Measurements from ENCODE around the gene CACHD1. TPM values are rescaled to one million over a fixed set of nuclear protein-coding genes. Genes with fewer than 3 reads are reported as not detected.

The CACHD1 gene
- total RNA-seq, 1 donor from 2014 or later, result 14.4 TPM

- DNase-seq (ENCODE audit: low spot score), result no peak
These were observed 50.0 kb downstream of the CACHD1 start for GRCh38 chr1:64519901-64520300.

GRCh38 chr1:64522740-64523139, 52.8 kb downstream of the CACHD1 start:
- DNase-seq (ENCODE audit: low spot score), result no peak

GRCh38 chr1:64523413-64524337, 53.7 kb downstream of the CACHD1 start:
- no peak for DNase-seq (ENCODE audit: low spot score)

- no peak for DNase-seq (ENCODE audit: low spot score)
These were observed 54.7 kb downstream of the CACHD1 start for GRCh38 chr1:64524614-64525013.

- no peak for DNase-seq (ENCODE audit: low spot score)
These were observed 55.3 kb downstream of the CACHD1 start for GRCh38 chr1:64525116-64525686.

- DNase-seq (ENCODE audit: low spot score), result no peak
These were observed 56.4 kb downstream of the CACHD1 start for GRCh38 chr1:64526312-64526711.

- DNase-seq (ENCODE audit: low spot score), result no peak
These were observed 57.2 kb downstream of the CACHD1 start for GRCh38 chr1:64527165-64527564.

GRCh38 chr1:64527786-64528185, 57.9 kb downstream of the CACHD1 start:
- no peak for DNase-seq (ENCODE audit: low spot score)

- DNase-seq (ENCODE audit: low spot score), result no peak
These were observed 61.2 kb downstream of the CACHD1 start for GRCh38 chr1:64530969-64531692.

- no peak for DNase-seq (ENCODE audit: low spot score)
These were observed 62.7 kb downstream of the CACHD1 start for GRCh38 chr1:64532646-64533045.

GRCh38 chr1:64535938-64536835, 66.3 kb downstream of the CACHD1 start:
- no peak for DNase-seq (ENCODE audit: low spot score)

- no peak for DNase-seq (ENCODE audit: low spot score)
These were observed 67.0 kb downstream of the CACHD1 start for GRCh38 chr1:64536836-64537490.

GRCh38 chr1:64537942-64538341, 68.0 kb downstream of the CACHD1 start:
- DNase-seq (ENCODE audit: low spot score), result no peak

GRCh38 chr1:64538389-64538788, 68.5 kb downstream of the CACHD1 start:
- no peak for DNase-seq (ENCODE audit: low spot score)

- DNase-seq (ENCODE audit: low spot score), result no peak
These were observed 69.4 kb downstream of the CACHD1 start for GRCh38 chr1:64539289-64539688.

- no peak for DNase-seq (ENCODE audit: low spot score)
These were observed 69.9 kb downstream of the CACHD1 start for GRCh38 chr1:64539781-64540218.

GRCh38 chr1:64540265-64540791, 70.4 kb downstream of the CACHD1 start:
- DNase-seq (ENCODE audit: low spot score), result no peak

GRCh38 chr1:64542118-64542517, 72.2 kb downstream of the CACHD1 start:
- DNase-seq (ENCODE audit: low spot score), result no peak

- no peak for DNase-seq (ENCODE audit: low spot score)
These were observed 73.9 kb downstream of the CACHD1 start for GRCh38 chr1:64543831-64544230.

All from mesenteric fat pad (tissue), 1 donor.